ENCODE results near the gene SH3TC1.
A peak's percentile ranks its signal among the peaks of the same experiment; 100 is the strongest.

SH3TC1 gene

DNA sequence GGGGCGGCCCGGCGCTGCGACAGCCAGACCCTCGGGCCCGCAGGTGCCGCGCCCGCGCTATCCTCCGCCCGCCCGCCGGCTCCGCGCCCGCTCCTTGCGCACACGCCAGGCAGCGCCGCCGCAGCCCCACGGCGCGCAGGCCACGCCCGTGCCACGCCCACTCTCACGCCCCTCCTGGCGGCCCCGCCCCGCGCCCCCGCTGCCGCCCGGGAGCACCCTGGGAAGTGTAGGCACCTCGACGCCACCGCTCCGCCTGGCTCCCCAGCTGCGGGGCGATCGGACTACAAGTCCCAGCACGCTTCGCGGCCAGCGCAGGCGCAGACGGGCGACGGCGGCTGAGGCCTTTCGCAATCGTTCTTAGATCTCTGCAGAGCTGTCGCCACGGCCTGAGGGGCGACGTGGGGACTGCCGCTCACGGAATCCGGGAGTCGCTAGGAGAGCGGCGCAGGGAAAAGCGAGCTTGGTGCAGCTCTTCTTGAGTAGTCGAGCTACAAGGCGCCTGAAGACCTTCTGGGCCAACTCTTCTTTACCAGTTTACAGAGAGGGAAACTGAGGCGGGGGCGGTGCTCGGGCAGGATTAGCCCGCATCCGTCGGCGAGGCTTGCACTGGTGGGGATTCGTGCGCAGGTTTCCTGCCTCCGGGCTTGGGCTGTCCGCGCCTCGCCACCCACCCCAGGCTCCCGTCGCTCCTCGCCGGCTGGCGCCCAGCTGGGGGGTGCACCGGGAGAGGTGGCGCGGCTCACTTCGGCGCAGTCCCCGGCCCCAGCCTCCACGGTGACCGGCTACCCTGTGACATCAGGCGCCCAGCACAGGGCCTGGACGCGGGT, 40.2 kb upstream of the SH3TC1 start, which contains the start of gene ABLIM2:
TSS of gene ABLIM2 (minus strand) at position 104 of the 827 bp plus-strand sequence. CDS start 124 bp downstream, outside the sequence.
- DNase-seq (ENCODE audit: low read depth, low spot score) = peak; percentile 97
- TF ChIP-seq, protein P1, sequence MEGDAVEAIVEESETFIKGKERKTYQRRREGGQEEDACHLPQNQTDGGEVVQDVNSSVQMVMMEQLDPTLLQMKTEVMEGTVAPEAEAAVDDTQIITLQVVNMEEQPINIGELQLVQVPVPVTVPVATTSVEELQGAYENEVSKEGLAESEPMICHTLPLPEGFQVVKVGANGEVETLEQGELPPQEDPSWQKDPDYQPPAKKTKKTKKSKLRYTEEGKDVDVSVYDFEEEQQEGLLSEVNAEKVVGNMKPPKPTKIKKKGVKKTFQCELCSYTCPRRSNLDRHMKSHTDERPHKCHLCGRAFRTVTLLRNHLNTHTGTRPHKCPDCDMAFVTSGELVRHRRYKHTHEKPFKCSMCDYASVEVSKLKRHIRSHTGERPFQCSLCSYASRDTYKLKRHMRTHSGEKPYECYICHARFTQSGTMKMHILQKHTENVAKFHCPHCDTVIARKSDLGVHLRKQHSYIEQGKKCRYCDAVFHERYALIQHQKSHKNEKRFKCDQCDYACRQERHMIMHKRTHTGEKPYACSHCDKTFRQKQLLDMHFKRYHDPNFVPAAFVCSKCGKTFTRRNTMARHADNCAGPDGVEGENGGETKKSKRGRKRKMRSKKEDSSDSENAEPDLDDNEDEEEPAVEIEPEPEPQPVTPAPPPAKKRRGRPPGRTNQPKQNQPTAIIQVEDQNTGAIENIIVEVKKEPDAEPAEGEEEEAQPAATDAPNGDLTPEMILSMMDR (IDR thresholded peaks at IDR 0.05; ENCODE audit: low read depth, low read length) = no peak
- in situ Hi-C loops (cut with HindIII; ENCODE audit: low sequenced_read_pairs) = no loop called here
- peak within 1 kb of the TSS; percentile 84 for H3K4me3 ChIP-seq (ENCODE audit: low read depth, low read length)

DNA sequence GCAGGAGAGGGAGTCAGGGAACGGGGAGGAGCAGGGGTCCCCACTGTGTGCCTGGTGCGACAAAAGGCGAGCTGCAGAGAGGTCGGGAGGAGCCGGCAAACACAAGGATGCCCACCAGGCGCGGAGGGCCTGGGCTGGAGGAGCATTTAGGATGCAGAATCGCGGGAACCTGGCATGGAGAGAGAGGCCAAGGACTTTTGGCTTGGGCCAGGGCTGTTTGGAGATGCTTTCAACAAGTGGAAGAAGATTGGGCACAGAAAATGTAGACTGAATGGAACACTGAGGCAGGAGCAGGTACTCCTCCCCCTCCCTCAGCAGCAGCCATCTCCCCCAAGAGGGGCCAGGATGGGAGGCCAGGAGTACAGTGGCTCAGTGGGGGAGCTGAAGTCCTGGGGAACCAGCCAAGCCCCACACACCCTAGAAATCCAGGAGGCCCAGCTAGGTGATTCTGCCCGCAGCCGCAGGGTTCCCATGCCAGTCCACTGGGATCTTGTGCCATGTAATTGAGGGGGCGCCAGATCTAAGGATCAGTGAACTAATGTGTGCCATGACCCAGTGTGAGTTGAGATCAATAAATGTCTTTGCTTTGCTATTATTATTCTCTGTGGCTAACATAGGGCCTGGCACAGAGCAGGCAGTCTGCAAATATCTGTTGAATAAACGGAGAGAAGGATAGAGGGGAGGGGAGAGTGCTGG, 39.4 kb upstream of the SH3TC1 start:
- no peak for DNase-seq (ENCODE audit: low read depth, low spot score)
- in situ Hi-C loops (cut with HindIII; ENCODE audit: low sequenced_read_pairs) = no loop called here
- peak overlapping the region; percentile 84 for H3K4me3 ChIP-seq (ENCODE audit: low read depth, low read length)
- TF ChIP-seq, protein P1 (IDR thresholded peaks at IDR 0.05; ENCODE audit: low read depth, low read length) = no peak

DNA sequence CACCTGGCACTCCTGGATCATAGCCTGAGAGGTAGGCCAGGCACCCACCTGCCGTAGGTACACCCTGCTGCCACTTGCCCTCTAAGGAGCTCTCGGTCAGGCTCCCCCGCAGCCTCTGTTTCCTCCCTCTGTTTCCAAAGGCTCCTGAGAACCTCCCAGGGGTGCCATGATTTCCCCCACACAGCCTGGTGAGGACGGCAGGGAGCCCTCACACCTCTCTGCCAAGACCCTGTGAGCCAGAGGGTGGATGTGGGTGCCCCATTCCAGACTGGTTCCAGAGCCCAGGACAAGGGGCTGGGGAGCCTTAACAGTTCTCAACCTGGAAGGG, 38.9 kb upstream of the SH3TC1 start:
- in situ Hi-C loops (cut with HindIII; ENCODE audit: low sequenced_read_pairs) = no loop called here
- DNase-seq (ENCODE audit: low read depth, low spot score) = no peak
- no peak overlapping the region for H3K4me3 ChIP-seq (ENCODE audit: low read depth, low read length)
- TF ChIP-seq, protein P1 (IDR thresholded peaks at IDR 0.05; ENCODE audit: low read depth, low read length) = no peak

DNA sequence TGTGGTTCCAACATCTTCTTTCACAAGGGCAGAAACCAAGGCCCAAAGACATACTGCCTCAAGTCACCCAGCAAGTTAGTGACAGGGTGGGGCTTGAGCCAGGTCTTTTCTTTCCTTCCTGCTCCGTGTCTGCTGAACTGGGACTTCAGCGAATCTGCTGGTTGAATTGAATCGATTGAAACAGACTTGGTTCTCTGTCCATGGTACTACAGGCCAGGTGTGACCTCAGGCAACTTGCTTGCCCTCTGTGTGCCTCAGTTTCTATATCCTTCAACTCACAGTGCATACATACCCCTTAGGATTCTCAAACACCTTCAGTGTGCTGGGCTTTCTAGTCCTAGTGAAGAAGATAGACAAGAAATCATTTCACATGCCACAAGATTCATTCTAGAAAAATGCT, 38.5 kb upstream of the SH3TC1 start:
- in situ Hi-C loops (cut with HindIII; ENCODE audit: low sequenced_read_pairs) = no loop called here
- no peak for DNase-seq (ENCODE audit: low read depth, low spot score)
- no peak overlapping the region for H3K4me3 ChIP-seq (ENCODE audit: low read depth, low read length)
- TF ChIP-seq, protein P1 (IDR thresholded peaks at IDR 0.05; ENCODE audit: low read depth, low read length) = no peak

DNA sequence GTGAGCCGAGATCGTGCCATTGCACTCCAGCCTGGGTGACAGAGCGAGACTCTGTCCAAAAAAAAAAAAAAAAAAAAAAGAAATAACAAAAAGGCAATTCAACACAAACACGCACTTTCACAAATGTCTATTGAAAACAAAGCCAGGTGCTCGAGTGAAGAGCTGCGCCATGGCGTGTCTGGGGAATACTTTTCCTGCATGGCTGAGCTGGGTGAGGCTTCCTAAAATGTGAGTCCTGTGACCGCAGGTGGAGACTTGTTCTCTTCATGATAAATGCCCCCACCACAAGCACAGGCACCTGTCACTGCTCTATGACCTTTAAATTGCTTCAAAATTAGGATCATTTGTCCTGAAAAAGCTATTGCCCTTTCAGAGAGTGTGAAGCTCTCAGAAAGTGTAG, 36.5 kb upstream of the SH3TC1 start:
- TF ChIP-seq, protein P1 (IDR thresholded peaks at IDR 0.05; ENCODE audit: low read depth, low read length) = no peak
- DNase-seq (ENCODE audit: low read depth, low spot score) = no peak
- in situ Hi-C loops (cut with HindIII; ENCODE audit: low sequenced_read_pairs) = no loop called here
- no peak overlapping the region for H3K4me3 ChIP-seq (ENCODE audit: low read depth, low read length)

DNA sequence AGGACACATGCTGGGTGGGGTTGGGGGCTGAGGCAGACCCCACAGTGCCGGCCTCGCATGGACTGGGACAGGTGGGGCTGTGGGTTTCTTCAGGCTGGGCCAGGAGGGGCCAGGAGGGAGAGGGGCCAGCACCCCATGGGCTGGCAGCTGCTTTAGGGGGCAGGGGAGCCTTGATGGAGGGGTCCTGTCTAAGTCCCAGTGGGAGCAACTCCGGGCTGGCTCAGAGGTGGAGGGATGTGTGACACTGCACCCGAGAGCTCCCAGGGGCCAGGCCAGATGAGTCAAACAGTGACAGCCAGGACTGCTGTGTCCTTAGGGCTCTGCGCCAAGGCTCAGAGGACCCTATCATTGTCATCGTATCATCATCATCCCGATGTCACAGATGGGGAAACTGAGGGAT, 36.1 kb upstream of the SH3TC1 start:
- no peak for DNase-seq (ENCODE audit: low read depth, low spot score)
- TF ChIP-seq, protein P1 (IDR thresholded peaks at IDR 0.05; ENCODE audit: low read depth, low read length) = no peak
- no peak overlapping the region for H3K4me3 ChIP-seq (ENCODE audit: low read depth, low read length)
- in situ Hi-C loops (cut with HindIII; ENCODE audit: low sequenced_read_pairs) = no loop called here
